MM.1S (cell line): ENCODE data around the gene THBS3.
"Not testable (repeated sequence)": the region's sequence is repeated elsewhere in the genome, so short reads cannot be mapped to it uniquely, and the experiment has no call there.

ENCODE experiments used
- DNase-seq: peaks from one replicate; pipeline ENCODE4 v3.0.0-alpha.2; 2015
- H2AFZ ChIP-seq: fragments of 300-600 bp; sonication (generic); 2 replicates; pipeline ENCODE4 v1.6.0; 2016; ENCODE audit warnings: antibody characterized with exemption, low read length
- H3F3A ChIP-seq: fragments of 300-600 bp; sonication (generic); 2 replicates; pipeline ENCODE4 v1.6.1; 2016; ENCODE audit warnings: mild to moderate bottlenecking, antibody characterized with exemption, low read length, moderate library complexity, mixed read lengths; ENCODE audit not compliant: insufficient read depth
- H3K27ac ChIP-seq: fragments of 300-600 bp; sonication (generic); 2 replicates; pipeline ENCODE4 v1.5.1; 2016; ENCODE audit warnings: mild to moderate bottlenecking, low read length
- H3K27me3 ChIP-seq: fragments of 300-600 bp; sonication (generic); replicated peaks from 2 replicates; pipeline ENCODE4 v1.6.0; 2016; ENCODE audit warnings: low read length; ENCODE audit not compliant: insufficient read depth
- H3K36me3 ChIP-seq: fragments of 300-600 bp; sonication (generic); replicated peaks from 2 replicates; pipeline ENCODE4 v1.6.1; 2016; ENCODE audit warnings: mild to moderate bottlenecking, low read length, mixed read lengths; ENCODE audit not compliant: insufficient read depth
- H3K4me1 ChIP-seq: fragments of 300-600 bp; sonication (generic); 2 replicates; pipeline ENCODE4 v1.6.1; 2016; ENCODE audit warnings: low read length, mixed read lengths
- H3K4me2 ChIP-seq: fragments of 300-600 bp; sonication (generic); 2 replicates; pipeline ENCODE4 v1.6.0; 2016; ENCODE audit warnings: low read depth, low read length
- H3K4me3 ChIP-seq: fragments of 300-600 bp; sonication (generic); 2 replicates; pipeline ENCODE4 v1.5.1; 2016; ENCODE audit warnings: low read length, mixed read lengths
- H3K79me2 ChIP-seq: fragments of 300-600 bp; sonication (generic); 2 replicates; pipeline ENCODE4 v1.6.1; 2016; ENCODE audit warnings: mixed run types, low read length, mixed read lengths
- H3K9ac ChIP-seq: fragments of 300-600 bp; sonication (generic); 2 replicates; pipeline ENCODE4 v1.6.1; 2016; ENCODE audit warnings: low read length, mixed read lengths
- H3K9me2 ChIP-seq: fragments of 300-600 bp; sonication (generic); replicated peaks from 2 replicates; pipeline ENCODE4 v1.6.1; 2016; ENCODE audit warnings: mild to moderate bottlenecking, low read length, mixed read lengths; ENCODE audit not compliant: insufficient read depth
- H3K9me3 ChIP-seq: fragments of 300-600 bp; sonication (generic); replicated peaks from 2 replicates; pipeline ENCODE4 v1.6.1; 2016; ENCODE audit warnings: mild to moderate bottlenecking, low read length, mixed read lengths; ENCODE audit not compliant: insufficient read depth
- H4K20me1 ChIP-seq: fragments of 300-600 bp; sonication (generic); 2 replicates; pipeline ENCODE4 v1.6.1; 2016; ENCODE audit warnings: mild to moderate bottlenecking, low read length, moderate library complexity, mixed read lengths; ENCODE audit not compliant: insufficient read depth
- EZH2 ChIP-seq: fragments of 300-600 bp; sonication (generic); optimal IDR thresholded peaks from 2 replicates; pipeline ENCODE3; 2017; ENCODE audit warnings: low read depth, mild to moderate bottlenecking, antibody characterized with exemption, low read length, mixed read lengths
- EZH2phosphoT487 ChIP-seq: fragments of 300-600 bp; sonication (generic); IDR thresholded peaks from 2 replicates; pipeline ENCODE4 v1.6.1; 2018; ENCODE audit warnings: antibody characterized with exemption, low read length
- TF ChIP-seq, protein P1 (sequence below): fragments of 300-600 bp; sonication (generic); IDR thresholded peaks from 2 replicates; pipeline ENCODE4 v1.5.1; 2016; ENCODE audit warnings: antibody characterized with exemption, low read length, mixed read lengths

Gene THBS3

GRCh38 chr1:155160128-155160527 lies 47.6 kb downstream of the THBS3 start:
- no peak overlapping the region for H3K4me3 ChIP-seq
- H2AFZ ChIP-seq: no peak overlapping the region
- no peaks in the 10 kb centered on the region for H3K79me2 ChIP-seq
- H3K9me2 ChIP-seq: no peaks in the 10 kb centered on the region
- no peaks in the 10 kb centered on the region for H3K36me3 ChIP-seq
- H3K9me3 ChIP-seq: no peaks in the 10 kb centered on the region
- no peak overlapping the region for H3K4me2 ChIP-seq
- no peaks in the 10 kb centered on the region for H3F3A ChIP-seq
- no peaks in the 10 kb centered on the region for H3K4me1 ChIP-seq
- DNase-seq: no peak
- no peaks in the 10 kb centered on the region for H4K20me1 ChIP-seq
- TF ChIP-seq, protein P1, sequence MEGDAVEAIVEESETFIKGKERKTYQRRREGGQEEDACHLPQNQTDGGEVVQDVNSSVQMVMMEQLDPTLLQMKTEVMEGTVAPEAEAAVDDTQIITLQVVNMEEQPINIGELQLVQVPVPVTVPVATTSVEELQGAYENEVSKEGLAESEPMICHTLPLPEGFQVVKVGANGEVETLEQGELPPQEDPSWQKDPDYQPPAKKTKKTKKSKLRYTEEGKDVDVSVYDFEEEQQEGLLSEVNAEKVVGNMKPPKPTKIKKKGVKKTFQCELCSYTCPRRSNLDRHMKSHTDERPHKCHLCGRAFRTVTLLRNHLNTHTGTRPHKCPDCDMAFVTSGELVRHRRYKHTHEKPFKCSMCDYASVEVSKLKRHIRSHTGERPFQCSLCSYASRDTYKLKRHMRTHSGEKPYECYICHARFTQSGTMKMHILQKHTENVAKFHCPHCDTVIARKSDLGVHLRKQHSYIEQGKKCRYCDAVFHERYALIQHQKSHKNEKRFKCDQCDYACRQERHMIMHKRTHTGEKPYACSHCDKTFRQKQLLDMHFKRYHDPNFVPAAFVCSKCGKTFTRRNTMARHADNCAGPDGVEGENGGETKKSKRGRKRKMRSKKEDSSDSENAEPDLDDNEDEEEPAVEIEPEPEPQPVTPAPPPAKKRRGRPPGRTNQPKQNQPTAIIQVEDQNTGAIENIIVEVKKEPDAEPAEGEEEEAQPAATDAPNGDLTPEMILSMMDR: no peak
- TF ChIP-seq EZH2 (no peak), EZH2phosphoT487 (no peak)
- no peak overlapping the region for H3K9ac ChIP-seq
- no peak overlapping the region for H3K27ac ChIP-seq
- peaks cover 29% of the 10 kb centered on the region for H3K27me3 ChIP-seq

- H3F3A ChIP-seq: no peaks in the 10 kb centered on the region
- DNase-seq: no peak
- no peak overlapping the region for H2AFZ ChIP-seq
- no peak overlapping the region for H3K4me3 ChIP-seq
- no peaks in the 10 kb centered on the region for H3K9me3 ChIP-seq
- H3K9ac ChIP-seq: no peak overlapping the region
- no peaks in the 10 kb centered on the region for H3K9me2 ChIP-seq
- no peaks in the 10 kb centered on the region for H3K79me2 ChIP-seq
- no peak for TF ChIP-seq EZH2
- TF ChIP-seq, protein P1: no peak
- TF ChIP-seq EZH2phosphoT487: no peak
- no peak overlapping the region for H3K27ac ChIP-seq
- no peaks in the 10 kb centered on the region for H4K20me1 ChIP-seq
- no peaks in the 10 kb centered on the region for H3K4me1 ChIP-seq
- H3K4me2 ChIP-seq: no peak overlapping the region
- H3K27me3 ChIP-seq: peaks cover 35% of the 10 kb centered on the region
- no peaks in the 10 kb centered on the region for H3K36me3 ChIP-seq
Measured at GRCh38 chr1:155158991-155159390, 48.7 kb downstream of the THBS3 start.

GRCh38 chr1:155155996-155156643 lies 51.6 kb downstream of the THBS3 start:
- not testable (repeated sequence) for H3K79me2 ChIP-seq, H2AFZ ChIP-seq, H3K9me2 ChIP-seq, H4K20me1 ChIP-seq, DNase-seq, H3K36me3 ChIP-seq, H3K9ac ChIP-seq, H3K4me2 ChIP-seq, H3F3A ChIP-seq, H3K4me3 ChIP-seq, H3K9me3 ChIP-seq, H3K4me1 ChIP-seq, H3K27ac ChIP-seq
- H3K27me3 ChIP-seq: peaks cover 53% of the 10 kb centered on the region
